ENCODE data around the gene MAOB.

MAOB gene

DNA sequence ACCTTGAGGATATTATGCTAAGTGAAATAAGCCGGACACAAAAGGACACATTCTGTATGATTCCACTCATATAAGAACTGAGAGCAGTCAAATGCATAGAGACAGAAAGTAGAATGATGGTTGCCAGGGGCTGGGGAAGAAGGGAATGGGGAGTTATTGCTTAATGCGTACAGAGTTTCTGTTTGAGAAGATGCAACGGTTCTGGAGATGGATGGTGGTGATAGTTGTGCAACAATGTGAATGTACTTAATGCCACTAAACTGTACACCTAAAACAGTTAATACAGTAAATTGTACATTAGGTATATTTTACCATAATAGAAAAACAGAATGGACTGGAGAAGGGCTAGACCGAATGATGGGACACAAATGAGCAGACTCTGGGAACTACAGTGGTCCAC lies 15.8 kb downstream of the MAOB start:
- no peak for TF ChIP-seq ZFP3 (CRISPR knock-in tag; IDR thresholded peaks at IDR 0.05)
- TF ChIP-seq PPARA (CRISPR knock-in tag; IDR thresholded peaks at IDR 0.05; ENCODE audit: borderline replicate concordance) = no peak
- TF ChIP-seq, protein P1, sequence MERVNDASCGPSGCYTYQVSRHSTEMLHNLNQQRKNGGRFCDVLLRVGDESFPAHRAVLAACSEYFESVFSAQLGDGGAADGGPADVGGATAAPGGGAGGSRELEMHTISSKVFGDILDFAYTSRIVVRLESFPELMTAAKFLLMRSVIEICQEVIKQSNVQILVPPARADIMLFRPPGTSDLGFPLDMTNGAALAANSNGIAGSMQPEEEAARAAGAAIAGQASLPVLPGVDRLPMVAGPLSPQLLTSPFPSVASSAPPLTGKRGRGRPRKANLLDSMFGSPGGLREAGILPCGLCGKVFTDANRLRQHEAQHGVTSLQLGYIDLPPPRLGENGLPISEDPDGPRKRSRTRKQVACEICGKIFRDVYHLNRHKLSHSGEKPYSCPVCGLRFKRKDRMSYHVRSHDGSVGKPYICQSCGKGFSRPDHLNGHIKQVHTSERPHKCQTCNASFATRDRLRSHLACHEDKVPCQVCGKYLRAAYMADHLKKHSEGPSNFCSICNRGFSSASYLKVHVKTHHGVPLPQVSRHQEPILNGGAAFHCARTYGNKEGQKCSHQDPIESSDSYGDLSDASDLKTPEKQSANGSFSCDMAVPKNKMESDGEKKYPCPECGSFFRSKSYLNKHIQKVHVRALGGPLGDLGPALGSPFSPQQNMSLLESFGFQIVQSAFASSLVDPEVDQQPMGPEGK (CRISPR knock-in tag; IDR thresholded peaks at IDR 0.05; ENCODE audit: borderline replicate concordance) = no peak
- no peak for TF ChIP-seq RARB (CRISPR knock-in tag; IDR thresholded peaks at IDR 0.05)
- ATAC-seq = no peak

DNA sequence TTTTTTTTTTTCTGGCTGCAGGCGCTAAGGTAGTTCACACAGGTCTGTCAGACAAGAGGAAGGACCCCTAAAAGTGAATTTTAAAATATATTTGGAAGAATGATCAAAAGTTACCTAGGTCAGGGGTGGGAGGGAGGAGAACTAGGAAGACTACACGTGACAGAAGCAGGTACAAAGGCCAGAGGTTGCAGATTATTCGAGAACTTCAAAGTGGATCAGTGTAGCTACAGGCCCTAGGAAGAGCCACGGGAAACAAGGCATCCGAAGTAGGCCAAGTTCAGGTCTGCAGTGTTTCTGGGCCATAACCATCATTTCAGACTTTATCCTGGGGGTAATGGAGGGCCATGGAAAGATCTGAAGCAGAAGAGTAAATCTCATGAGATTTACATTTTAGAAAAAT lies 16.5 kb downstream of the MAOB start:
- TF ChIP-seq SNAI2 (CRISPR knock-in tag; IDR thresholded peaks at IDR 0.05) (no peak), TCF4 (CRISPR knock-in tag; IDR thresholded peaks at IDR 0.05; ENCODE audit: borderline replicate concordance) (no peak), ARNTL (CRISPR knock-in tag; IDR thresholded peaks at IDR 0.05; ENCODE audit: borderline replicate concordance, low read depth) (no peak), OSR1 (CRISPR knock-in tag; IDR thresholded peaks at IDR 0.05) (no peak), RARB (CRISPR knock-in tag; IDR thresholded peaks at IDR 0.05) (no peak), ZFP3 (CRISPR knock-in tag; IDR thresholded peaks at IDR 0.05) (no peak), ESRRG (CRISPR knock-in tag; IDR thresholded peaks at IDR 0.05) (no peak), ISL1 (CRISPR knock-in tag; IDR thresholded peaks at IDR 0.05) (no peak), BACH2 (CRISPR knock-in tag; IDR thresholded peaks at IDR 0.05; ENCODE audit: borderline replicate concordance) (no peak), TOX (CRISPR knock-in tag; IDR thresholded peaks at IDR 0.05; ENCODE audit: borderline replicate concordance) (no peak), ZFP30 (CRISPR knock-in tag; IDR thresholded peaks at IDR 0.05) (no peak), ZNF8 (CRISPR knock-in tag; IDR thresholded peaks at IDR 0.05) (no peak), ZNF565 (CRISPR knock-in tag; conservative IDR thresholded peaks at IDR 0.05; ENCODE audit: low read depth) (no peak), PPARA (CRISPR knock-in tag; IDR thresholded peaks at IDR 0.05; ENCODE audit: borderline replicate concordance) (no peak), GLIS3 (CRISPR knock-in tag; IDR thresholded peaks at IDR 0.05) (no peak), ZNF70 (CRISPR knock-in tag; IDR thresholded peaks at IDR 0.05) (no peak)
- TF ChIP-seq, protein P2, sequence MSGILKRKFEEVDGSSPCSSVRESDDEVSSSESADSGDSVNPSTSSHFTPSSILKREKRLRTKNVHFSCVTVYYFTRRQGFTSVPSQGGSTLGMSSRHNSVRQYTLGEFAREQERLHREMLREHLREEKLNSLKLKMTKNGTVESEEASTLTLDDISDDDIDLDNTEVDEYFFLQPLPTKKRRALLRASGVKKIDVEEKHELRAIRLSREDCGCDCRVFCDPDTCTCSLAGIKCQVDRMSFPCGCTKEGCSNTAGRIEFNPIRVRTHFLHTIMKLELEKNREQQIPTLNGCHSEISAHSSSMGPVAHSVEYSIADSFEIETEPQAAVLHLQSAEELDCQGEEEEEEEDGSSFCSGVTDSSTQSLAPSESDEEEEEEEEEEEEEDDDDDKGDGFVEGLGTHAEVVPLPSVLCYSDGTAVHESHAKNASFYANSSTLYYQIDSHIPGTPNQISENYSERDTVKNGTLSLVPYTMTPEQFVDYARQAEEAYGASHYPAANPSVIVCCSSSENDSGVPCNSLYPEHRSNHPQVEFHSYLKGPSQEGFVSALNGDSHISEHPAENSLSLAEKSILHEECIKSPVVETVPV (CRISPR knock-in tag; IDR thresholded peaks at IDR 0.05) = no peak
- TF ChIP-seq, protein P1 (CRISPR knock-in tag; IDR thresholded peaks at IDR 0.05; ENCODE audit: borderline replicate concordance) = no peak
- TF ChIP-seq, protein P3, sequence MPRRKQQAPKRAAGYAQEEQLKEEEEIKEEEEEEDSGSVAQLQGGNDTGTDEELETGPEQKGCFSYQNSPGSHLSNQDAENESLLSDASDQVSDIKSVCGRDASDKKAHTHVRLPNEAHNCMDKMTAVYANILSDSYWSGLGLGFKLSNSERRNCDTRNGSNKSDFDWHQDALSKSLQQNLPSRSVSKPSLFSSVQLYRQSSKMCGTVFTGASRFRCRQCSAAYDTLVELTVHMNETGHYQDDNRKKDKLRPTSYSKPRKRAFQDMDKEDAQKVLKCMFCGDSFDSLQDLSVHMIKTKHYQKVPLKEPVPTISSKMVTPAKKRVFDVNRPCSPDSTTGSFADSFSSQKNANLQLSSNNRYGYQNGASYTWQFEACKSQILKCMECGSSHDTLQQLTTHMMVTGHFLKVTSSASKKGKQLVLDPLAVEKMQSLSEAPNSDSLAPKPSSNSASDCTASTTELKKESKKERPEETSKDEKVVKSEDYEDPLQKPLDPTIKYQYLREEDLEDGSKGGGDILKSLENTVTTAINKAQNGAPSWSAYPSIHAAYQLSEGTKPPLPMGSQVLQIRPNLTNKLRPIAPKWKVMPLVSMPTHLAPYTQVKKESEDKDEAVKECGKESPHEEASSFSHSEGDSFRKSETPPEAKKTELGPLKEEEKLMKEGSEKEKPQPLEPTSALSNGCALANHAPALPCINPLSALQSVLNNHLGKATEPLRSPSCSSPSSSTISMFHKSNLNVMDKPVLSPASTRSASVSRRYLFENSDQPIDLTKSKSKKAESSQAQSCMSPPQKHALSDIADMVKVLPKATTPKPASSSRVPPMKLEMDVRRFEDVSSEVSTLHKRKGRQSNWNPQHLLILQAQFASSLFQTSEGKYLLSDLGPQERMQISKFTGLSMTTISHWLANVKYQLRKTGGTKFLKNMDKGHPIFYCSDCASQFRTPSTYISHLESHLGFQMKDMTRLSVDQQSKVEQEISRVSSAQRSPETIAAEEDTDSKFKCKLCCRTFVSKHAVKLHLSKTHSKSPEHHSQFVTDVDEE (CRISPR knock-in tag; IDR thresholded peaks at IDR 0.05) = no peak
- TF ChIP-seq, protein P4, sequence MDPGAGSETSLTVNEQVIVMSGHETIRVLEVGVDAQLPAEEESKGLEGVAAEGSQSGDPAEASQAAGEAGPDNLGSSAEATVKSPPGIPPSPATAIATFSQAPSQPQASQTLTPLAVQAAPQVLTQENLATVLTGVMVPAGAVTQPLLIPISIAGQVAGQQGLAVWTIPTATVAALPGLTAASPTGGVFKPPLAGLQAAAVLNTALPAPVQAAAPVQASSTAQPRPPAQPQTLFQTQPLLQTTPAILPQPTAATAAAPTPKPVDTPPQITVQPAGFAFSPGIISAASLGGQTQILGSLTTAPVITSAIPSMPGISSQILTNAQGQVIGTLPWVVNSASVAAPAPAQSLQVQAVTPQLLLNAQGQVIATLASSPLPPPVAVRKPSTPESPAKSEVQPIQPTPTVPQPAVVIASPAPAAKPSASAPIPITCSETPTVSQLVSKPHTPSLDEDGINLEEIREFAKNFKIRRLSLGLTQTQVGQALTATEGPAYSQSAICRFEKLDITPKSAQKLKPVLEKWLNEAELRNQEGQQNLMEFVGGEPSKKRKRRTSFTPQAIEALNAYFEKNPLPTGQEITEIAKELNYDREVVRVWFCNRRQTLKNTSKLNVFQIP (CRISPR knock-in tag; IDR thresholded peaks at IDR 0.05; ENCODE audit: borderline replicate concordance, low read depth) = no peak
- ATAC-seq = no peak

DNA sequence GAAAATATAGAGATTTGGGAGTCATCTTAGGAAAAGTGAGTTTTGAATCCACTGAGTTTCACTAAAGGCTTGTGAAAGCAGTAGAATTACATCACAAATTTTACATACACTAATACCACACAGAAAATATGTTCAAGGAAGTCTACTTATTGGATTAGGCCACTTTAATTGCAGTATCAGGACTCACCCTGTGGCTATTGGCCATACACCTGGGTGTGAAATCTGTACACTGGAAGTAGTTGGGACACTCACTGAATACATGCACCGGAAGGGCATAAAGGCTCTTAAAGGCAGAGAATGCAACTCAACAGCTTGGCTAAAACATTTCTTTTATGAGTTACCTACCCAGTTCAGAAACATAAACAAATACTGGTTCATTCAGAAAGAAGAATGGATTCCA lies 19.8 kb downstream of the MAOB start:
- TF ChIP-seq, protein P5, sequence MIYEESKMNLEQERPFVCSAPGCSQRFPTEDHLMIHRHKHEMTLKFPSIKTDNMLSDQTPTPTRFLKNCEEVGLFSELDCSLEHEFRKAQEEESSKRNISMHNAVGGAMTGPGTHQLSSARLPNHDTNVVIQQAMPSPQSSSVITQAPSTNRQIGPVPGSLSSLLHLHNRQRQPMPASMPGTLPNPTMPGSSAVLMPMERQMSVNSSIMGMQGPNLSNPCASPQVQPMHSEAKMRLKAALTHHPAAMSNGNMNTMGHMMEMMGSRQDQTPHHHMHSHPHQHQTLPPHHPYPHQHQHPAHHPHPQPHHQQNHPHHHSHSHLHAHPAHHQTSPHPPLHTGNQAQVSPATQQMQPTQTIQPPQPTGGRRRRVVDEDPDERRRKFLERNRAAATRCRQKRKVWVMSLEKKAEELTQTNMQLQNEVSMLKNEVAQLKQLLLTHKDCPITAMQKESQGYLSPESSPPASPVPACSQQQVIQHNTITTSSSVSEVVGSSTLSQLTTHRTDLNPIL (CRISPR knock-in tag; IDR thresholded peaks at IDR 0.05; ENCODE audit: low read depth) = no peak
- TF ChIP-seq ZFP3 (CRISPR knock-in tag; IDR thresholded peaks at IDR 0.05) = no peak
- TF ChIP-seq TOX (CRISPR knock-in tag; IDR thresholded peaks at IDR 0.05; ENCODE audit: borderline replicate concordance) = no peak
- TF ChIP-seq ZNF70 (CRISPR knock-in tag; IDR thresholded peaks at IDR 0.05) = no peak
- no peak for TF ChIP-seq ZC3H10 (CRISPR knock-in tag; IDR thresholded peaks at IDR 0.05)
- no peak for TF ChIP-seq OSR1 (CRISPR knock-in tag; IDR thresholded peaks at IDR 0.05)
- no peak for TF ChIP-seq SNAI2 (CRISPR knock-in tag; IDR thresholded peaks at IDR 0.05)
- no peak for TF ChIP-seq TCF4 (CRISPR knock-in tag; IDR thresholded peaks at IDR 0.05; ENCODE audit: borderline replicate concordance)
- TF ChIP-seq ZFP30 (CRISPR knock-in tag; IDR thresholded peaks at IDR 0.05) = no peak
- TF ChIP-seq ZNF565 (CRISPR knock-in tag; conservative IDR thresholded peaks at IDR 0.05; ENCODE audit: low read depth) = no peak
- TF ChIP-seq, protein P3 (CRISPR knock-in tag; IDR thresholded peaks at IDR 0.05) = no peak
- no peak for TF ChIP-seq CSDC2 (CRISPR knock-in tag; IDR thresholded peaks at IDR 0.05)
- TF ChIP-seq PPARA (CRISPR knock-in tag; IDR thresholded peaks at IDR 0.05; ENCODE audit: borderline replicate concordance) = no peak
- ATAC-seq = no peak
